GM23338 (cell line): ENCODE measurements around the gene OR2M4.
"Not testable (repeated sequence)": the region's sequence is repeated elsewhere in the genome, so short reads cannot be mapped to it uniquely, and the experiment has no call there.

Experiments used
- CTCF ChIP-seq, 2 experiments: fragments of 200-600 bp in 1 of 2; sonication (generic) in 1 of 2; conservative IDR thresholded peaks; 2 replicates each; pipeline versions ENCODE4 v1.5.1 to v1.6.1; 2016 to 2017; ENCODE audit warnings: antibody characterized with exemption in 2 of 2, low read depth in 2 of 2, mild to moderate bottlenecking in 2 of 2, moderate library complexity in 1 of 2
- EZH2 ChIP-seq: fragments of 200-600 bp; sonication (generic); IDR thresholded peaks from one replicate; pipeline ENCODE4 v1.8.0; 2017; ENCODE audit warnings: antibody characterized with exemption, mild to moderate bottlenecking, low read depth; ENCODE audit not compliant: unreplicated experiment
- EZH2phosphoT487 ChIP-seq: fragments of 200-600 bp; sonication (generic); IDR thresholded peaks from one replicate; pipeline ENCODE4 v1.8.1; 2018; ENCODE audit warnings: antibody characterized with exemption; ENCODE audit not compliant: unreplicated experiment
- POLR2AphosphoS5 ChIP-seq: IDR thresholded peaks from 2 replicates; pipeline ENCODE4 v1.6.1; 2016; ENCODE audit warnings: antibody characterized with exemption, low read depth
- REST ChIP-seq: IDR thresholded peaks from one replicate; pipeline ENCODE4 v1.6.1; 2018; ENCODE audit warnings: antibody characterized with exemption; ENCODE audit not compliant: unreplicated experiment
- STAT1 ChIP-seq: IDR thresholded peaks from one replicate; pipeline ENCODE4 v1.6.1; 2016; ENCODE audit warnings: antibody characterized with exemption; ENCODE audit not compliant: unreplicated experiment
- ZNF114 ChIP-seq: fragments of 250-450 bp; sonication (Bioruptor Pico); IDR thresholded peaks from 2 replicates; pipeline ENCODE4 v1.5.0; 2020; ENCODE audit warnings: mild to moderate bottlenecking, moderate library complexity
- ZNF331 ChIP-seq: fragments of 250-450 bp; sonication (Bioruptor Pico); IDR thresholded peaks from 2 replicates; pipeline ENCODE4 v1.5.0; 2020; ENCODE audit warnings: low read depth, mild to moderate bottlenecking, moderate library complexity

GRCh38 chr1:248273225-248273624, 42.0 kb downstream of the OR2M4 start:
- TF ChIP-seq REST; CTCF (conservative IDR thresholded peaks at IDR 0.05; ENCODE audit: low read depth in 2 of 2); EZH2; EZH2phosphoT487; POLR2AphosphoS5; ZNF114; STAT1; ZNF331 (CRISPR knock-in tag): not testable (repeated sequence)
